ENCODE data around the gene RAB10.

Gene RAB10

DNA sequence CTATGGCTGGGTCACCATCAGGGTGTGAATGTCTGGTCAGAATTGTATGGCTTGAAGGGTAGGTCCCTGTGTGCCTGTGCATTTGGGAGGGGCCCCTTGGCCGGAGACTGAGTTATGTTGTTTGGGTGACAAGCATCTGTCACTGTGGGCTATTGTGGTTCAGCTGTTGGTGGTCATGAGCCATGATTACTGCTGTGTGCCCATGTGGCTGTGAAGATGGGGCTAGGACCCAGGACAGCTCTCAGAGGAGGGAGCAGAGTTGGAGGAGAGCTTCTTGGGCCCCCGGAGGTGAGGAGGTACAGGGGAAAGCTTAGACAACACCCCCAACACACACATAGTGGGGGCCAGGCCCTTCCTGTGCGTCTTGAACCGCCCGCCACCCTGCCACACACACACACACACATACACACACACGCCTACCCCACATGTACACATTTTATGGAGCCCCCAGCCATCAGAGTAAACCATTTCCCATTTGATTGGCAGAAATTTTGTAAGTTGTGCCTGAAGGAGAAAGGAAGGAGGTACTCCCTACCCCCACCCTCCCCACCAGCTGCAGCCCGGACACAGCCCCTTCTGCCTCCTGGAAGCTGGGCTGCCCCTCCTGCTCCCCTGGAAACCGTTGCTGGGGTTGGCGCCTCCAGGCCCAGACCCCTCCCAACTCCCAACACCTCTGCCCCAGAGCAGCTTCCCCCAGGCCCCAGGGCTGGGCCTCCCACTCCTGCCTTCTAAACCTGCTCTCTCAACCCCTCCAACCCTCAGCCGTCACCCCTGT lies 141.0 kb downstream of the RAB10 start:
- no peak for TF ChIP-seq CTCF (IDR thresholded peaks at IDR 0.05; ENCODE audit: low read length, missing control alignments)
- no peak for DNase-seq (ENCODE audit: low read depth)
- no peak overlapping the region for H3K4me3 ChIP-seq (replicated peaks; ENCODE audit: low read depth, low read length)

DNA sequence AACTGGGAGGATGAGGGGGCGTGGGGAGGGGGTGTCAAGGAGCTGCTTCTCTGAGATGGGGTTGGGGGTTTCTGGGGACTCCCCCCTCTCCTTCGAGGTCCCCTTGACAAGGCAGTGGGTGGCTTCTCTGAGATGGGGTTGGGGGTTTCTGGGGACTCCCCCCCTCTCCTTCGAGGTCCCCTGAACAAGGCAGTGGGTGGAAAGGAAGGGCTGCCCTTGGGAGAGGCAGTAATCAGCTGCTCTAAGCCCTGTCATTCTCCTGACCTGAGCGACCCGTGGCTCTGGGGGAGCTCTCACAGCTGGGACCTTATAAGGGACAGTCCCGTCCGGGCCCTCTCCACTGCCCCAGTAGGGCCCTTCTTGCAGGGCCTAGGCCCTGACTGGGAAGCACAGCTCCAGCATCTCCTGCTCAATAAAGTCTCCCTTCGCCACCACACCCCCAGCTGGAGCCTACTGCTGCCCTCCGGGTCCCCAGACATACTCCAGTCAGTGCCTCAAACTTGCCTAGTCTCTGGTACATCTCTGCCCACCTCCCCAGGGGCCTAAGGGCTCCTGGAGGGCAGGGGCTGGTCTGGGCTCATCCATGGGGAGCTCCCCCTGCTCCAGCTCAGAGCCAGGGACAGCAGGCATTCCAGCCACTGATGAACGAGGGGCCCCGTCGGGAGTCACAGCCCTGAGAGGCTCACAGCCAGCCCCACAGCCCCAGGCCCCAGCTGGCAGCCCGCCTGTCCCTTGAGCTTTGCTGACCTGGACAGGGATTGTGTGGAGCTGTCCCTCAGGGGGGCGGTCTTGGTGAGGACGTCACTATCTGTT lies 141.8 kb downstream of the RAB10 start:
- no peak overlapping the region for H3K4me3 ChIP-seq (replicated peaks; ENCODE audit: low read depth, low read length)
- no peak for TF ChIP-seq CTCF (IDR thresholded peaks at IDR 0.05; ENCODE audit: low read length, missing control alignments)
- no peak for DNase-seq (ENCODE audit: low read depth)

DNA sequence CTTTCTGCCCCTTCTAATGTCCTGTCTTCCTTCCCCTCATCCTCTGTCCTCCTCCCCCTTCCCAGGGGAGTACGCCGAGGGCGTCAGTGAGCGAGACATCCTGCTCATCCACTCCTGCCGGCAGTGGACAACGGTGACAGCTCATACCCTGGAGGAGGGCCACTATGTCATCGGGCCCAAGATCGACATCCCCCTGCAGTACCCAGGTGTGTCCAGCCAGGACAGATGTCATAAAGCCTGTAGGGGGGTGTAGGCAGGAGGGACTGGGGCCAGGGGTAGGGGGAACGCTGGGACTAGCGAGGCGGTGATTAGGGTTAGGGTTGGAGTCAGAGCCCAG lies 142.4 kb downstream of the RAB10 start:
- H3K4me3 ChIP-seq (replicated peaks; ENCODE audit: low read depth, low read length), result no peak overlapping the region
- no peak for DNase-seq (ENCODE audit: low read depth)
- TF ChIP-seq CTCF (IDR thresholded peaks at IDR 0.05; ENCODE audit: low read length, missing control alignments), result no peak

- DNase-seq (ENCODE audit: low read depth), result no peak
- H3K4me3 ChIP-seq (replicated peaks; ENCODE audit: low read depth, low read length), result no peak overlapping the region
- TF ChIP-seq CTCF (IDR thresholded peaks at IDR 0.05; ENCODE audit: low read length, missing control alignments), result no peak
Measured at GRCh38 chr2:26177122-26177521, 143.2 kb downstream of the RAB10 start.

GRCh38 chr2:26178246-26178645 lies 144.4 kb downstream of the RAB10 start:
- no peak for TF ChIP-seq CTCF (IDR thresholded peaks at IDR 0.05; ENCODE audit: low read length, missing control alignments)
- no peak for DNase-seq (ENCODE audit: low read depth)
- H3K4me3 ChIP-seq (replicated peaks; ENCODE audit: low read depth, low read length), result peak overlapping the region; percentile 49

GRCh38 chr2:26178746-26179436 lies 145.0 kb downstream of the RAB10 start:
- DNase-seq (ENCODE audit: low read depth), result no peak
- H3K4me3 ChIP-seq (replicated peaks; ENCODE audit: low read depth, low read length), result peak overlapping the region; percentile 49
- no peak for TF ChIP-seq CTCF (IDR thresholded peaks at IDR 0.05; ENCODE audit: low read length, missing control alignments)

Data from fibroblast of pulmonary artery (primary cell).